Gastroesophageal sphincter (tissue), 4 donors: ENCODE results near the gene TOM1L2. TPM values are rescaled to one million over a fixed set of nuclear protein-coding genes. Genes with fewer than 3 reads are reported as not detected.

Experiments used
- ATAC-seq: fragments of 150-250 bp; one replicate; pipeline ENCODE4 v1.9.1; 2016; ENCODE audit warnings: mild to moderate bottlenecking, moderate library complexity
- H3K27ac ChIP-seq, 4 donors: fragments of 200-600 bp; sonication (generic) in 3 of 4; 1 replicate in 3 of 4; 2 replicates in 1 of 4; pipeline ENCODE4 v1.5.1; 2016 to 2019
- H3K27me3 ChIP-seq: fragments of 200-600 bp; sonication (generic); one replicate; pipeline ENCODE4 v1.5.1; 2019
- H3K36me3 ChIP-seq, 2 donors: fragments of 200-600 bp; sonication (generic); one replicate each; pipeline ENCODE4 v1.5.1; 2019; ENCODE audit warnings: control low read depth in 1 of 2
- H3K4me1 ChIP-seq, 3 donors: fragments of 200-600 bp; sonication (generic); 1 replicate in 2 of 3; 2 replicates in 1 of 3; pipeline ENCODE4 v1.5.1; 2016 to 2019; ENCODE audit warnings: control low read depth in 2 of 3
- H3K4me3 ChIP-seq, 2 donors: fragments of 200-600 bp; sonication (generic); one replicate each; pipeline ENCODE4 v1.5.1; 2019; ENCODE audit warnings: mild to moderate bottlenecking in 1 of 2, moderate library complexity in 1 of 2
- H3K9me3 ChIP-seq, 3 donors: fragments of 200-600 bp; sonication (generic); one replicate each; pipeline ENCODE4 v1.5.1; 2017 to 2019; ENCODE audit warnings: control low read depth in 2 of 3
- EP300 ChIP-seq: sonication (generic); formaldehyde crosslinking; IDR thresholded peaks from one replicate; pipeline ENCODE4 v1.6.1; 2017; ENCODE audit warnings: antibody characterized with exemption, mild to moderate bottlenecking
- POLR2A ChIP-seq, 2 donors: fragments of 450-650 bp; IDR thresholded peaks; one replicate each; pipeline ENCODE4 v1.6.1; 2017; ENCODE audit warnings: antibody characterized with exemption in 2 of 2, mild to moderate bottlenecking in 2 of 2, moderate library complexity in 1 of 2
- POLR2AphosphoS5 ChIP-seq: sonication (generic); formaldehyde crosslinking; IDR thresholded peaks from one replicate; pipeline ENCODE4 v1.6.1; 2017; ENCODE audit warnings: antibody characterized with exemption
- WGBS, 2 donors: methylation state at CpG; one replicate each; pipeline ENCODE4 v1.1.5; 2018; ENCODE audit warnings: low coverage in 1 of 2; 5-methylcytosine and 5-hydroxymethylcytosine counted together
- total RNA-seq, 4 donors: library from RNA; depleted of rRNA; stranded (reverse); fragments of >200 nt; gene quantifications; one replicate each; pipeline ENCODE4 v1.1.0, GENCODE V29; 2016
- TF ChIP-seq, protein P1 (sequence below), 4 experiments: fragments of 200-600 bp in 2 of 4; fragments of 450-650 bp in 2 of 4; sonication (generic) in 1 of 4; IDR thresholded peaks; one replicate each; pipeline ENCODE4 v1.5.1; 2017 to 2019; ENCODE audit warnings: antibody characterized with exemption in 4 of 4, mild to moderate bottlenecking in 2 of 4, moderate library complexity in 2 of 4

The TOM1L2 gene
- total RNA-seq, 4 donors from 2014 or later = 49.6 to 88.9 (median 74.8) TPM

DNA sequence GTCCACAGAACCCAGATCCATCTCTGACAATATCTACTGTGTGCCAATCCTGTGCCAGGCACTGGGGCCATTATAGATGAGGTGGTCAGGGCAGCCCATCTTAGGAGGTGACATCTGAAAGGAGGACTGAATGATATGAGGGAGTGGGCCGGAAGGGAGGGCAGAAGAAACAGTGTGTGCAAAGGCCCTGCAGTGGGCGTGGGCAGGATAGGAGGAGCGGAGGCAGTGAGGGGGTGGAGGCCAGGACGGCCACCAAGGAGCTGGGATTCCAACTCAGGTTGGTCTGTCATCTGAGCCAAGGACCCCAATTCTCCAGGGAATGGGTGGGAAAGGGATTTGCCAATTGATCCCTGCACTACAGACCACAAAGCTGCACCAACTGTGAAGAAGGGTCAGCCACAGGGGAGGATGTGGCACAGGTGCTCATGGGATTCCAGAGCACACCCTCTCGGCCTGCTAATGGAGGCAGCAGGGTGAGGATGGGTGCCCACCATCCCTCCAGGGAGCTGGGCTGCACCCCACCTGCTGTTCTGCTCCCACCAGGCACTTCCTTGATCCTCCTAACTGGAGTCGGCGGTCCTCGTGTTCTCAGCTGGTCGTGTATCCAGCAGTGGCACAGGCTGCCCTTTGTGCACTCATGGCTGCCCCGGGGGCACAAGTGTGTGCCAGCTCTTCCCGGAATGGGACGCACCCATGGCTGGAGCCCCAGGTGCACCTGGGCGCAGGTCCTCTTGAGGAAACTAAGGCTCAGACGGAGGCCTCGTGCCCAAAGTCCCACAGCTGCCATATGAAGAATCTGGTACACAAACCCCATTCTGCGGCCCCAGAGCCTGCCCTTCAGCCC lies 145.0 kb downstream of the TOM1L2 start:
- H3K27me3 ChIP-seq = no peaks in the 10 kb centered on the region
- no peak overlapping the region for H3K4me3 ChIP-seq
- TF ChIP-seq, protein P1, sequence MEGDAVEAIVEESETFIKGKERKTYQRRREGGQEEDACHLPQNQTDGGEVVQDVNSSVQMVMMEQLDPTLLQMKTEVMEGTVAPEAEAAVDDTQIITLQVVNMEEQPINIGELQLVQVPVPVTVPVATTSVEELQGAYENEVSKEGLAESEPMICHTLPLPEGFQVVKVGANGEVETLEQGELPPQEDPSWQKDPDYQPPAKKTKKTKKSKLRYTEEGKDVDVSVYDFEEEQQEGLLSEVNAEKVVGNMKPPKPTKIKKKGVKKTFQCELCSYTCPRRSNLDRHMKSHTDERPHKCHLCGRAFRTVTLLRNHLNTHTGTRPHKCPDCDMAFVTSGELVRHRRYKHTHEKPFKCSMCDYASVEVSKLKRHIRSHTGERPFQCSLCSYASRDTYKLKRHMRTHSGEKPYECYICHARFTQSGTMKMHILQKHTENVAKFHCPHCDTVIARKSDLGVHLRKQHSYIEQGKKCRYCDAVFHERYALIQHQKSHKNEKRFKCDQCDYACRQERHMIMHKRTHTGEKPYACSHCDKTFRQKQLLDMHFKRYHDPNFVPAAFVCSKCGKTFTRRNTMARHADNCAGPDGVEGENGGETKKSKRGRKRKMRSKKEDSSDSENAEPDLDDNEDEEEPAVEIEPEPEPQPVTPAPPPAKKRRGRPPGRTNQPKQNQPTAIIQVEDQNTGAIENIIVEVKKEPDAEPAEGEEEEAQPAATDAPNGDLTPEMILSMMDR (IDR thresholded peaks at IDR 0.05) = no peak
- TF ChIP-seq EP300 (no peak), POLR2AphosphoS5 (no peak), POLR2A (IDR thresholded peaks at IDR 0.05) (no peak)
- peak overlapping the region in 2 of 4 donors; percentile 84 to 86 for H3K27ac ChIP-seq
- H3K9me3 ChIP-seq = no peaks in the 10 kb centered on the region
- no peak for ATAC-seq
- peaks cover 9 to 90% (median 42%) of the 10 kb centered on the region in 3 donors for H3K4me1 ChIP-seq
- 86 to 88% methylated on average over 1 to 4 of the region's 16 CpGs for WGBS, 2 donors
- peaks cover 0 to 17% of the 10 kb centered on the region in 2 donors for H3K36me3 ChIP-seq

DNA sequence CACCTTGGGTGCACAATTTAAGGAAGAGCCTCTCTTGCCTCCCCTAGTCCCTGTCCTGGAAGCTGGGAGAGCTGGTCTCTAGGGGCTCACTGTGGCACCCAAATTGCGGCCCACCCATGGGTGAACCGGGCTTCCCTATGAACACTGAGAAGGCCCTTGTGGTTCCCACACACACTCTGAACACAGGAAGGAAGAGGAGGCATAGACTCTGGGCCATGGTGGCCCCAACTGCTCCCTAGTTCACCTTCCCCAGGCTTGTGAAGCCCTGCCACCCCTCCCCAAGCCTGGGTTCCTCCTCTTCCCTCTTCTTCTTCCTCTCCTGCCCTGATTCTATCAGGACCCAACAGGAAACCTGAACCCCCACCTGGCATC lies 145.9 kb downstream of the TOM1L2 start:
- Histone ChIP-seq H3K36me3 (peaks cover 0 to 12% of the 10 kb centered on the region in 2 donors), H3K9me3 (no peaks in the 10 kb centered on the region), H3K27me3 (no peaks in the 10 kb centered on the region), H3K4me1 (peaks cover 9 to 90% (median 39%) of the 10 kb centered on the region in 3 donors), H3K4me3 (no peak overlapping the region), H3K27ac (peak overlapping the region in 3 of 4 donors; percentile 5 to 86 (median 84))
- no peak for ATAC-seq
- TF ChIP-seq POLR2AphosphoS5 (no peak), POLR2A (IDR thresholded peaks at IDR 0.05) (no peak), EP300 (no peak)
- TF ChIP-seq, protein P1 (IDR thresholded peaks at IDR 0.05) = no peak
- no CpG with 5 or more reads among the region's 2 CpGs for WGBS, 2 donors

DNA sequence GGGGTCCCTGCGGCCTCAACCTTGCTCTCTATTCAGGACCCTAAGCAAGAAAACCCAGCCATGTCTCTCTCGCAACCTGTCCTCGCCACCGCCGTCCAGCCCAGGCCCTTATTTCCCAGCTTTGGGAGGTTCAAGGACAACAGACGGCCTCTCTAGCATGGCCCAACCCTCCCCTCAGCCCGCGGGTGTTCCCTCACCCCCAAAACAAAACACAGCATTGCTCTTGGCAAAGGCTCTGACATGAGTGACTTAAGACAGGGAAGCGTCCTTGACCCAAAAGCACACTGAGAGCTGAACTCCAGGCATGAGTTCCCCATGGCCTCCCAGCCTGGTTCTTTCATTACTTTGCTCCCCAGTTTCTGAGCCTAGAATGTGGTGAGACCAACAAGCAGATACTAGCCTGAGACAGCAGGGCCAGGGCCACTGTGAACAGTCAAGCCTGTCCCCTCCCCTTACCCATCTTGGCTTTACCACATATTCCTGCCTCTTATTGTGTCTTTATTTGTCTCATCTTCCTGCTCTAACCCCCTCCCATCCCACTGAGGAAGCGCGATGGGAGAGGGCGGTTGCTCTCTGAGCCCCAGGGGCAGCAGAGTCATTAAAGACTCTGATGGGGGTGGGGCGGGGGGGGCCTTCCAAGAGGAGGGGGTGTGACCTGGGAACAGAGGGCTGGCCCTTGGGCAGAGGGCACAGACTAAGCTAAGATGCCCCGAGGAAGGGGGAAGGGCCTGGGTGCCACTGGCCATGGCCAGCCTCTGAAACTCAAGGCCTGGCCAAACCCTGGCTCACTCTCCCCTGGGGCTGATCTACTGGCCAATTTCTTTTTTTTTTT lies 147.2 kb downstream of the TOM1L2 start:
- Histone ChIP-seq H3K27me3 (no peaks in the 10 kb centered on the region), H3K27ac (peak overlapping the region; percentile 66 to 86 (median 81)), H3K4me1 (peaks cover 9 to 90% (median 36%) of the 10 kb centered on the region in 3 donors), H3K36me3 (peaks cover 0 to 17% of the 10 kb centered on the region in 2 donors), H3K9me3 (no peaks in the 10 kb centered on the region), H3K4me3 (peak overlapping the region in 1 of 2 donors; percentile 55)
- TF ChIP-seq POLR2A (IDR thresholded peaks at IDR 0.05) = no peak
- TF ChIP-seq POLR2AphosphoS5 = peak; percentile 54
- TF ChIP-seq EP300 = no peak
- TF ChIP-seq, protein P1 (IDR thresholded peaks at IDR 0.05) = no peak
- 26 to 40% methylated on average over 1 to 5 of the region's 14 CpGs for WGBS, 2 donors
- no peak for ATAC-seq

DNA sequence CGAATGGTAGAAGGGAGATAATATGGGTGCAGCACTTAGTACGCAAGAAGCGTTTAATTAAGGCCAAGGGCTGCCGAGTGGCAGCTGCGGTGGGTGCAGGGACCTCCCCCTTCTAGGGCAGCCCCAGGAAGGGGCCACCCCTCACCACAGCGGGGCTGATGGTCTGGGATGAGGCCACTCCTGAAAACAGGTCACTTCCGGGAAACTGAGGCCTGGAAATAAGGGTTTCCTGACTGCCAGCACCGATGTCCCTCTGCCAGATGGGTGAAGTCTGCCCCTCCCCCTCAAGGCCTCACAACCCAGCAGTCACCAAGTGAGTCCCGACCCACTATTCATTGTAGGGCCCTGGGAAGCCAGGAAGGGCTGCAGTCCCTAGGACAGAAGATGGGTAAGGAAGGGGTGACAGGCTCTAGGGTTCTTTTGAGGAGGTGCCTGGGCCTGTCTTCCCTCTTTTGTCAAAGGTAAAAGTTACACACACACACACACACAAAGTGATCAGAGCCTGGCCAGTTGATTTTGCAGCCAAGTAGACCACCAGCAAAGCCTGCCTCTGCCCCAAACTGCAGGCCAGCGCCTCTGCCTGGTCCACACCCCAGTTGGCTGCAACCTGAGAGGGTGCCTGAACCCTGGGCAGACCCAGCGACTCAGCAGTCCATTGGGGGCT lies 147.9 kb downstream of the TOM1L2 start:
- TF ChIP-seq POLR2AphosphoS5 = no peak
- H3K36me3 ChIP-seq = peaks cover 0 to 25% of the 10 kb centered on the region in 2 donors
- peak overlapping the region in 1 of 2 donors; percentile 55 for H3K4me3 ChIP-seq
- WGBS, 2 donors = 0% methylated on average over 1 of the region's 11 CpGs; no CpG with 5 or more reads in 1 of the 2 donors
- ATAC-seq = no peak
- H3K9me3 ChIP-seq = no peaks in the 10 kb centered on the region
- peak overlapping the region; percentile 66 to 86 (median 81) for H3K27ac ChIP-seq
- no peaks in the 10 kb centered on the region for H3K27me3 ChIP-seq
- H3K4me1 ChIP-seq = peaks cover 9 to 90% (median 36%) of the 10 kb centered on the region in 3 donors
